Keratinocyte (primary cell): ENCODE data around the gene ATP11A. TPM values are rescaled to one million over a fixed set of nuclear protein-coding genes. Genes with fewer than 3 reads are reported as not detected.

Experiments
- DNase-seq: peaks from one replicate; pipeline ENCODE4 v3.0.0-alpha.2; 2011; ENCODE audit warnings: low read depth, missing footprints, low spot score
- FAIRE-seq: peaks from 2 replicates; lab custom pipeline; 2011; peaks lifted over from hg19 to GRCh38; lab: Jason Lieb, UNC
- H2AFZ ChIP-seq: 2 replicates; pipeline ENCODE4 v1.6.0; 2012; ENCODE audit warnings: low read length, control low read depth, inconsistent platforms; ENCODE audit not compliant: control insufficient read depth
- H3K27ac ChIP-seq: 2 replicates; pipeline ENCODE4 v1.5.1; 2011; ENCODE audit warnings: low read length; ENCODE audit not compliant: control insufficient read depth, insufficient read depth
- H3K27me3 ChIP-seq: 3 replicates; pipeline ENCODE4 v1.6.0; 2011; ENCODE audit warnings: low read length; ENCODE audit not compliant: control insufficient read depth, insufficient read depth; ENCODE audit errors: extremely low read depth
- H3K36me3 ChIP-seq, 2 experiments: 2 replicates in 1 of 2; 3 replicates in 1 of 2; pipeline ENCODE4 v1.5.1; 2011; ENCODE audit warnings: low read length in 2 of 2, mild to moderate bottlenecking in 1 of 2; ENCODE audit not compliant: control insufficient read depth in 2 of 2, insufficient read depth in 2 of 2; ENCODE audit errors: extremely low read depth in 1 of 2
- H3K4me1 ChIP-seq: 3 replicates; pipeline ENCODE4 v1.5.1; 2011; ENCODE audit warnings: low read length; ENCODE audit not compliant: control insufficient read depth, insufficient read depth; ENCODE audit errors: extremely low read depth
- H3K4me2 ChIP-seq: 3 replicates; pipeline ENCODE4 v1.6.0; 2011; ENCODE audit warnings: low read depth, low read length; ENCODE audit not compliant: control insufficient read depth, insufficient read depth; ENCODE audit errors: extremely low read depth
- H3K4me3 ChIP-seq, 3 experiments: fragments of 200-600 bp in 1 of 3; sonication (generic) in 1 of 3; 2 replicates in 2 of 3; 3 replicates in 1 of 3; pipeline ENCODE4 v1.5.1; 2011 to 2016; ENCODE audit warnings: low read length in 3 of 3, mild to moderate bottlenecking in 3 of 3, control low read depth in 2 of 3, inconsistent platforms in 1 of 3, low read depth in 1 of 3, mixed read lengths in 1 of 3, mixed run types in 1 of 3, moderate library complexity in 1 of 3; ENCODE audit not compliant: control insufficient read depth in 2 of 3, insufficient read depth in 2 of 3; ENCODE audit errors: extremely low read depth in 1 of 3
- H3K79me2 ChIP-seq: 2 replicates; pipeline ENCODE4 v1.6.0; 2012; ENCODE audit warnings: low read length; ENCODE audit not compliant: control insufficient read depth, insufficient read depth
- H3K9ac ChIP-seq: 3 replicates; pipeline ENCODE4 v1.6.0; 2011; ENCODE audit warnings: low read length; ENCODE audit not compliant: control insufficient read depth, insufficient read depth; ENCODE audit errors: extremely low read depth
- H3K9me1 ChIP-seq: 3 replicates; pipeline ENCODE4 v1.6.0; 2011; ENCODE audit warnings: low read length; ENCODE audit not compliant: control insufficient read depth, insufficient read depth; ENCODE audit errors: extremely low read depth
- H3K9me3 ChIP-seq: 2 replicates; pipeline ENCODE4 v1.5.1; 2012; ENCODE audit warnings: low read depth, low read length; ENCODE audit not compliant: control insufficient read depth
- H4K20me1 ChIP-seq: 3 replicates; pipeline ENCODE4 v1.6.0; 2011; ENCODE audit warnings: low read length; ENCODE audit not compliant: control insufficient read depth, insufficient read depth; ENCODE audit errors: extremely low read depth
- EZH2 ChIP-seq: IDR thresholded peaks from one replicate; pipeline ENCODE4 v1.6.1; 2012; ENCODE audit warnings: inconsistent platforms, mild to moderate bottlenecking, low read length, moderate library complexity
- dilution Hi-C: fragments of 300-500 bp; cut with MboI; formaldehyde crosslinking; loops from one replicate; pipeline ENCODE4 v1.7.0; 2020; ENCODE audit warnings: low sequenced_read_pairs; ENCODE audit not compliant: extremely low pct_ligation_motif_present
- polyA plus RNA-seq, 5 experiments: library from polyadenylated mRNA; depleted of rRNA in 3 of 5; stranded (reverse) in 3 of 5; stranded (forward) in 1 of 5; unstranded in 1 of 5; fragments of >200 nt; gene quantifications; 1 replicate in 1 of 5; 2 replicates in 3 of 5; 3 replicates in 1 of 5; pipeline versions ENCODE4 v1.2.1 to v1.2.3, GENCODE V29; 2011 to 2012; ENCODE audit warnings: missing spikeins in 2 of 5, low read depth in 1 of 5, low replicate concordance in 1 of 5
- TF ChIP-seq, protein P1 (sequence below), 3 experiments: IDR thresholded peaks in 1 of 3; conservative IDR thresholded peaks in 1 of 3; optimal IDR thresholded peaks in 1 of 3; 2 replicates in 2 of 3; 3 replicates in 1 of 3; pipeline versions ENCODE3 to v1.5.1; 2011; ENCODE audit warnings: low read length in 3 of 3, mild to moderate bottlenecking in 3 of 3, moderate library complexity in 2 of 3, control low read depth in 1 of 3, inconsistent platforms in 1 of 3; ENCODE audit not compliant: insufficient read depth in 2 of 3; ENCODE audit errors: extremely low read depth in 1 of 3

The ATP11A gene
- polyA plus RNA-seq, 1 donor (not counting 4 experiments of a cell fraction or from before 2014, with no cell fraction given) = 4.3 TPM

DNA sequence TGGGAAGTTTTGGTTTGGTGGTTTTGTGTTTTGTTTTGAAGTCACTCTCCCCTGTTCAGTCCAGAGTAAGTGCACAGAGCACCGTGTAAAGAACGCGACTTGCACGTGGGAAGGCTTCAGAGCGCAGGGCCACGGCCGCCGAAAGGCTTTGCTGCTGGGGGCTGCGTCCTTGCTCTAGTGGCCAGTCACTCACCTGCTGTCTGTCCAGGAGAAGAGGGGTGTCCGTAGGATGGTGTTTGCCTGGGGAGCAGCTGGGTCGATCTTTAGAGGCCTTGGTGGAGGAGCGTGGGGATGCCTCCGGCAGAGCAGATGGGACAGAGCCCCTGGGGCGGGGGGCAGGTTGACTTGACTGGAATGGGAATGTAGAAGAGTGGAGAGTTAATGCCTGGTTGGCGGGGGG is 162.6 kb downstream of the ATP11A start:
- H3K27me3 ChIP-seq = no peaks in the 10 kb centered on the region
- H3K4me3 ChIP-seq = no peak overlapping the region
- H2AFZ ChIP-seq = no peak overlapping the region
- H3K36me3 ChIP-seq = peaks cover 3 to 10% of the 10 kb centered on the region in 2 experiments
- DNase-seq (no peak), FAIRE-seq (no peak)
- dilution Hi-C loops = no loop called here
- no peak for TF ChIP-seq EZH2
- TF ChIP-seq, protein P1, sequence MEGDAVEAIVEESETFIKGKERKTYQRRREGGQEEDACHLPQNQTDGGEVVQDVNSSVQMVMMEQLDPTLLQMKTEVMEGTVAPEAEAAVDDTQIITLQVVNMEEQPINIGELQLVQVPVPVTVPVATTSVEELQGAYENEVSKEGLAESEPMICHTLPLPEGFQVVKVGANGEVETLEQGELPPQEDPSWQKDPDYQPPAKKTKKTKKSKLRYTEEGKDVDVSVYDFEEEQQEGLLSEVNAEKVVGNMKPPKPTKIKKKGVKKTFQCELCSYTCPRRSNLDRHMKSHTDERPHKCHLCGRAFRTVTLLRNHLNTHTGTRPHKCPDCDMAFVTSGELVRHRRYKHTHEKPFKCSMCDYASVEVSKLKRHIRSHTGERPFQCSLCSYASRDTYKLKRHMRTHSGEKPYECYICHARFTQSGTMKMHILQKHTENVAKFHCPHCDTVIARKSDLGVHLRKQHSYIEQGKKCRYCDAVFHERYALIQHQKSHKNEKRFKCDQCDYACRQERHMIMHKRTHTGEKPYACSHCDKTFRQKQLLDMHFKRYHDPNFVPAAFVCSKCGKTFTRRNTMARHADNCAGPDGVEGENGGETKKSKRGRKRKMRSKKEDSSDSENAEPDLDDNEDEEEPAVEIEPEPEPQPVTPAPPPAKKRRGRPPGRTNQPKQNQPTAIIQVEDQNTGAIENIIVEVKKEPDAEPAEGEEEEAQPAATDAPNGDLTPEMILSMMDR (optimal IDR thresholded peaks at IDR 0.05 in 1 of 3, IDR thresholded peaks at IDR 0.05 in 1 of 3, conservative IDR thresholded peaks at IDR 0.05 in 1 of 3; ENCODE audit: extremely low read depth in 1 of 3, insufficient read depth in 2 of 3, low read length in 3 of 3) = no peak
- H3K9ac ChIP-seq = no peak overlapping the region
- H4K20me1 ChIP-seq = no peaks in the 10 kb centered on the region
- H3K27ac ChIP-seq = no peak overlapping the region
- no peak overlapping the region for H3K4me2 ChIP-seq
- H3K79me2 ChIP-seq = no peaks in the 10 kb centered on the region
- H3K4me1 ChIP-seq = no peaks in the 10 kb centered on the region
- H3K9me3 ChIP-seq = no peaks in the 10 kb centered on the region
- H3K9me1 ChIP-seq = no peaks in the 10 kb centered on the region

DNA sequence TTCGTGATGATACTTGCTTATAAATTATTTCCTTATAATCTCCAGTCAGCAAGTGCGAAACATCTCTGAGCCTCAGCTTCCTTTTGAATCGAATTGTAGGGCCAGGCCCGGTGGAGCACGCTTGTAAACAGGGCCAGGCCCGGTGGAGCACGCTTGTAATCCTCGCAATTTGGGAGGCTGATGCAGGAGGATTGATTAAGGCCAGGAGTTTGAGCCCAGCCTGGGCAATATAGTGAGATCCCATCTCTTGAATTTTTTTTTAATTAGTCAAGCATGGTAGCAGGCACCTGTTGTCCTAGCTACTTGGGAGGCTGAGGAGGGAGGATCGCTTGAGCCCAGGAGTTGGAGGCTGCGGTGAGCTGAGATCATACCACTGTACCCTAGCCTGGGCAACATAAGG is 163.0 kb downstream of the ATP11A start:
- Histone ChIP-seq H3K79me2 (no peaks in the 10 kb centered on the region), H2AFZ (no peak overlapping the region), H3K9me3 (no peaks in the 10 kb centered on the region), H3K36me3 (peaks cover 3 to 11% of the 10 kb centered on the region in 2 experiments), H3K27ac (no peak overlapping the region), H3K9ac (no peak overlapping the region), H3K4me2 (no peak overlapping the region), H3K4me1 (no peaks in the 10 kb centered on the region), H3K27me3 (no peaks in the 10 kb centered on the region), H4K20me1 (no peaks in the 10 kb centered on the region), H3K4me3 (no peak overlapping the region), H3K9me1 (no peaks in the 10 kb centered on the region)
- dilution Hi-C loops = no loop called here
- FAIRE-seq (no peak), DNase-seq (no peak)
- no peak for TF ChIP-seq EZH2
- TF ChIP-seq, protein P1 (optimal IDR thresholded peaks at IDR 0.05 in 1 of 3, IDR thresholded peaks at IDR 0.05 in 1 of 3, conservative IDR thresholded peaks at IDR 0.05 in 1 of 3; ENCODE audit: extremely low read depth in 1 of 3, insufficient read depth in 2 of 3, low read length in 3 of 3) = no peak
